ENCODE data around the gene CANT1. TPM values are rescaled to one million over a fixed set of nuclear protein-coding genes. Genes with fewer than 3 reads are reported as not detected.

CANT1 gene
- total RNA-seq, 1 experiment from 2014 or later: 97.1 TPM

- RAD21 ChIA-PET (ENCODE audit: low non-redundant PET in 1 of 2, low total read pairs in 2 of 2, uncharacterized antibody in 2 of 2, unreplicated experiment in 2 of 2): no interaction called here
- Histone ChIP-seq H3K4me2 (ENCODE audit: low read length) (no peak overlapping the region), H3K9me2 (ENCODE audit: insufficient read depth) (no peaks in the 10 kb centered on the region), H3K9ac (ENCODE audit: low read length) (no peak overlapping the region), H3K4me1 (ENCODE audit: control insufficient read depth in 1 of 2, insufficient read depth in 2 of 2, low read length in 2 of 2) (peaks cover 28 to 44% of the 10 kb centered on the region in 2 experiments), H3K4me3 (replicated peaks in 1 of 2; ENCODE audit: low read depth in 1 of 2, low read length in 2 of 2) (no peak overlapping the region), H2AFZ (ENCODE audit: low read depth, low read length, poor library complexity, severe bottlenecking) (no peak overlapping the region), H4K20me1 (ENCODE audit: insufficient read depth) (no peaks in the 10 kb centered on the region), H3K9me3 (ENCODE audit: control insufficient read depth in 1 of 2, insufficient read depth in 1 of 2, low read depth in 1 of 2, low read length in 2 of 2) (no peaks in the 10 kb centered on the region), H3K36me3 (ENCODE audit: control insufficient read depth in 1 of 2, insufficient read depth in 2 of 2, low read length in 2 of 2) (peaks cover 8 to 14% of the 10 kb centered on the region in 2 experiments; a peak in 3 of 4 replicates), H3K27me3 (ENCODE audit: insufficient read depth, low read length) (no peaks in the 10 kb centered on the region), H3K27ac (ENCODE audit: low read depth, low read length) (peak overlapping the region; percentile 66; the same call in 1 of the 2 replicates), H3K79me2 (ENCODE audit: insufficient read depth, low read length) (peaks cover 31% of the 10 kb centered on the region)
- CTCF ChIA-PET: interaction anchor here (1.4 to 1.7 kb wide), 2 partner anchors 10 to 13 kb away, joined by 3 to 5 read pairs; no protein-coding TSS in a partner anchor
- POLR2A ChIA-PET: interaction anchor here (1.5 kb wide), 1 partner anchor 58 kb away, joined by 4 read pairs; no protein-coding TSS in a partner anchor
- no peak for TF ChIP-seq EGR1 (IDR thresholded peaks at IDR 0.05; ENCODE audit: low read depth)
- TF ChIP-seq CBX3 (IDR thresholded peaks at IDR 0.05; ENCODE audit: low read depth): no peak
- no peak for TF ChIP-seq ZNF274 (IDR thresholded peaks at IDR 0.05; ENCODE audit: low read depth, low read length)
- TF ChIP-seq ATF3 (IDR thresholded peaks at IDR 0.05): no peak
- no peak for TF ChIP-seq SIN3A (IDR thresholded peaks at IDR 0.05; ENCODE audit: low read depth)
- TF ChIP-seq SRF (IDR thresholded peaks at IDR 0.05; ENCODE audit: low read depth): no peak
- intact Hi-C loops (cut with micrococcal nuclease): no loop called here
- ATAC-seq (no peak), DNase-seq (ENCODE audit: low read depth, low spot score) (no peak)
- BruUV-seq (replicated peaks): no TSS peak
These were observed 28.3 kb downstream of the CANT1 start for GRCh38 chr17:78981010-78981888.

GRCh38 chr17:78980624-78980972 is 29.0 kb downstream of the CANT1 start:
- Histone ChIP-seq H3K27me3 (ENCODE audit: insufficient read depth, low read length) (no peaks in the 10 kb centered on the region), H3K79me2 (ENCODE audit: insufficient read depth, low read length) (peaks cover 31% of the 10 kb centered on the region), H3K9me2 (ENCODE audit: insufficient read depth) (no peaks in the 10 kb centered on the region), H3K36me3 (ENCODE audit: control insufficient read depth in 1 of 2, insufficient read depth in 2 of 2, low read length in 2 of 2) (peaks cover 8 to 14% of the 10 kb centered on the region in 2 experiments; a peak in 3 of 4 replicates), H2AFZ (ENCODE audit: low read depth, low read length, poor library complexity, severe bottlenecking) (no peak overlapping the region), H3K4me2 (ENCODE audit: low read length) (peak overlapping the region; percentile 95), H3K27ac (ENCODE audit: low read depth, low read length) (peak overlapping the region; percentile 66), H3K4me1 (ENCODE audit: control insufficient read depth in 1 of 2, insufficient read depth in 2 of 2, low read length in 2 of 2) (peaks cover 32 to 47% of the 10 kb centered on the region in 2 experiments), H3K4me3 (replicated peaks in 1 of 2; ENCODE audit: low read depth in 1 of 2, low read length in 2 of 2) (no peak overlapping the region), H4K20me1 (ENCODE audit: insufficient read depth) (no peaks in the 10 kb centered on the region), H3K9ac (ENCODE audit: low read length) (peak overlapping the region; percentile 80), H3K9me3 (ENCODE audit: control insufficient read depth in 1 of 2, insufficient read depth in 1 of 2, low read depth in 1 of 2, low read length in 2 of 2) (no peaks in the 10 kb centered on the region)
- POLR2A ChIA-PET: interaction anchor here (1.5 kb wide), 1 partner anchor 57 kb away, joined by 4 read pairs; no protein-coding TSS in a partner anchor
- RAD21 ChIA-PET (ENCODE audit: low non-redundant PET in 1 of 2, low total read pairs in 2 of 2, uncharacterized antibody in 2 of 2, unreplicated experiment in 2 of 2): no interaction called here
- BruUV-seq (replicated peaks): no TSS peak
- intact Hi-C loops (cut with micrococcal nuclease): no loop called here
- no peak for DNase-seq (ENCODE audit: low read depth, low spot score)
- no peak for ATAC-seq
- CTCF ChIA-PET: interaction anchor here (1.7 to 1.9 kb wide), 2 partner anchors 9 to 14 kb away, joined by 5 to 7 read pairs; no protein-coding TSS in a partner anchor
- no peak for TF ChIP-seq ZFX (IDR thresholded peaks at IDR 0.05)
- TF ChIP-seq YY1 (IDR thresholded peaks at IDR 0.05; ENCODE audit: extremely low read depth, insufficient replicate concordance, low read depth, low read length): no peak
- TF ChIP-seq RAD21 (IDR thresholded peaks at IDR 0.05; ENCODE audit: low read depth): no peak
- no peak for TF ChIP-seq ZBTB33 (IDR thresholded peaks at IDR 0.05; ENCODE audit: extremely low read depth, insufficient replicate concordance, low read length)
- no peak for TF ChIP-seq JUND (IDR thresholded peaks at IDR 0.05)
- no peak for TF ChIP-seq ELF1 (IDR thresholded peaks at IDR 0.05; ENCODE audit: borderline replicate concordance, low read depth)
- TF ChIP-seq POLR2A (IDR thresholded peaks at IDR 0.05; ENCODE audit: borderline replicate concordance, extremely low read depth, insufficient read depth, insufficient read length): no peak
- no peak for TF ChIP-seq SIN3A (IDR thresholded peaks at IDR 0.05; ENCODE audit: low read depth)
- TF ChIP-seq, protein P1, sequence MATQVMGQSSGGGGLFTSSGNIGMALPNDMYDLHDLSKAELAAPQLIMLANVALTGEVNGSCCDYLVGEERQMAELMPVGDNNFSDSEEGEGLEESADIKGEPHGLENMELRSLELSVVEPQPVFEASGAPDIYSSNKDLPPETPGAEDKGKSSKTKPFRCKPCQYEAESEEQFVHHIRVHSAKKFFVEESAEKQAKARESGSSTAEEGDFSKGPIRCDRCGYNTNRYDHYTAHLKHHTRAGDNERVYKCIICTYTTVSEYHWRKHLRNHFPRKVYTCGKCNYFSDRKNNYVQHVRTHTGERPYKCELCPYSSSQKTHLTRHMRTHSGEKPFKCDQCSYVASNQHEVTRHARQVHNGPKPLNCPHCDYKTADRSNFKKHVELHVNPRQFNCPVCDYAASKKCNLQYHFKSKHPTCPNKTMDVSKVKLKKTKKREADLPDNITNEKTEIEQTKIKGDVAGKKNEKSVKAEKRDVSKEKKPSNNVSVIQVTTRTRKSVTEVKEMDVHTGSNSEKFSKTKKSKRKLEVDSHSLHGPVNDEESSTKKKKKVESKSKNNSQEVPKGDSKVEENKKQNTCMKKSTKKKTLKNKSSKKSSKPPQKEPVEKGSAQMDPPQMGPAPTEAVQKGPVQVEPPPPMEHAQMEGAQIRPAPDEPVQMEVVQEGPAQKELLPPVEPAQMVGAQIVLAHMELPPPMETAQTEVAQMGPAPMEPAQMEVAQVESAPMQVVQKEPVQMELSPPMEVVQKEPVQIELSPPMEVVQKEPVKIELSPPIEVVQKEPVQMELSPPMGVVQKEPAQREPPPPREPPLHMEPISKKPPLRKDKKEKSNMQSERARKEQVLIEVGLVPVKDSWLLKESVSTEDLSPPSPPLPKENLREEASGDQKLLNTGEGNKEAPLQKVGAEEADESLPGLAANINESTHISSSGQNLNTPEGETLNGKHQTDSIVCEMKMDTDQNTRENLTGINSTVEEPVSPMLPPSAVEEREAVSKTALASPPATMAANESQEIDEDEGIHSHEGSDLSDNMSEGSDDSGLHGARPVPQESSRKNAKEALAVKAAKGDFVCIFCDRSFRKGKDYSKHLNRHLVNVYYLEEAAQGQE (IDR thresholded peaks at IDR 0.05; ENCODE audit: low read depth): no peak

Measured in HCT116 (cell line).